Measurements from ENCODE around the gene TRPC4.

TRPC4 gene

DNA sequence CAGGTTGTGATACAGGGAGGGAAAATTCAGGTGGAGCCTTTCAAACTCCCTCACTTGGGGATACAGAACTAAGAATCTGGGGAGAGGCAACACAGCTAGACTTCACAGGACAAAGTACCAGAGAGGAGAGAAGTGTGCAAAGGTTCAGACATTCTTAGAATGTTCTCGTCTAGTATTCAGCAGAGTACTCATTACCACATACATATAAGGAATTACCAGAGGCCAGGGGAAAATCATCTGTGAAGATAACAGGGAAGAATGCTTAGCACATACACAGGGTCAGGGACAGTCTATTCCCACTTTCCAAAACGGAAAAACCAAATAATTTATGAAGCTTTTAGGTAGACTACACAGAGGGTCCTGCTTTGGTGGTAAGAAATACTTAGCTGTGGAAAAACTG, 58.1 kb downstream of the TRPC4 start:
- FAIRE-seq = no peak

DNA sequence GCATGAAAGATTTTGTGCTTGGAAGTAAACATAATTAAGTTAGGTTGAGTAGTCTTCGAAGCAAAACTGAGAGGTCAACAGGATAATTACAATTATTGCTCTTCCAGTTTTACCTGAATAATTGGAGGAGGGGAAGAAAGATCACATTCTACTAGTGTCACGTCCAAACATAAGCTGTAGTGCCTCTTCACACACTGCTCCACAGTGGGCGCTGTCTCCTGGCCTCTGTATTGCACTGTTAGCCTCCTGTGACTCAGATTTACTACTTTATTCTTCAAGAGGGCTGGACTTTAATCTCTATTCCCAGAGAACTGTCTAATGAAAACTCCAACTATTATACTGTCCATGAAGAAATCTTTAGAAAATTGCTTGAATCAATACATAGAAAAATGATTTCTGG, 62.9 kb downstream of the TRPC4 start:
- no peak for FAIRE-seq

GRCh38 chr13:37797631-37798030, 71.9 kb downstream of the TRPC4 start:
- peak; percentile 81 for FAIRE-seq

DNA sequence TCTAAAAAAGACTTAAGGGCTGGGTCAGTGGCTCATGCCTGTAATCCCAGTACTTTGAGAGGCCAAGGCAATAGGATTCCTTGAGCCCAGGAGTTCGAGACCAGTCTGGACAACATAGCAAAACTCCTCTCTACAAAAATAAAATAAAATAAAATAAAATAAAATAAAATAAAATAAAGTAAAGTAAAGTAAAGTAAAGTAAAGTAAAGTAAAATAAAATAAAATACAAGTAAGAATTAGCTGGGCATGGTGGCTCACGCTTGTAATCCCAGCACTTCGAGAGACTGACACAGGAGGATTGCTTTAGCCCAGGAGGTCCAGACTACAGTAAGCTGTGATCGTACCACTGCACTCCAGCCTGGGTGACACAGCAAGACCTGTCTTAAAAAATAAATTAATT, 72.8 kb downstream of the TRPC4 start:
- peak; percentile 60 for FAIRE-seq

- FAIRE-seq = no peak
These were observed 74.2 kb downstream of the TRPC4 start for GRCh38 chr13:37795326-37795725.

- no peak for FAIRE-seq
These were observed 77.9 kb downstream of the TRPC4 start for GRCh38 chr13:37791699-37792098.

GRCh38 chr13:37788346-37788745, 81.2 kb downstream of the TRPC4 start:
- FAIRE-seq = no peak

DNA sequence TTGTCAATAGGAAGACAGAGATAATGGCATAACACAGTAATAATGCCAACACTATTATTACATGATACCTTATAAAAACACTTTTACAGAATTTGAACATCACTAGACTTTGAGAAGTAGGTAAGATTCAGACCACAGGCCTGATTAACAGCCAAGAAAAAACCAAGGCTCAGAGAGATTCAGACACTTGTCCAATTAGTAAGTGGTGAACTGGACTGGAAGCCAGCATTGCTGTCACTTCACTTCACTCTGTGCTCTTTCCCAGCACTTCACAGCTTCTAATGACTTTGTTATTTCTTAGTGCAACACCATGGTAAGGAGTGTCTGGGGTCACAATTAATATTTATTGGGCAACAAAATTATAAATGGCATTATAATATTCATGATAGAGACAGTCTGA, 91.9 kb downstream of the TRPC4 start:
- FAIRE-seq = no peak

DNA sequence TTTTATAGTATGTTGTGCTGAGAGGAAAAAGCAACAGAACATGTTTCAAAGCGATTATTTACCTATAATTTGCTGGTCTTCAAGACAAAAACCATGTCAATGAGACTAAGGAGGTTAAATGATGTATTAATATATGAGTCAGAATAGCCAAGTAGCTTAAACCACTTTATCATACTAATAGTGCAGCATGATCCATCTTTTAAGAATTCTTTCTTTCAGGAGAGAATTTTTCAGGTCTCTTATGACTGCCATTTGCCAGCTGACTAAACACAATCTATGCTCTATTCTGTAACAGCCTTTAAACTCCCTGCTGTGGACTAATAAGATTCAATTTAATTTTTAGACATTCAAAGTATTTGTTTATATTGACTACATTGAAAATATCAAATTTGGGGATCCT, 93.7 kb downstream of the TRPC4 start:
- FAIRE-seq = no peak

DNA sequence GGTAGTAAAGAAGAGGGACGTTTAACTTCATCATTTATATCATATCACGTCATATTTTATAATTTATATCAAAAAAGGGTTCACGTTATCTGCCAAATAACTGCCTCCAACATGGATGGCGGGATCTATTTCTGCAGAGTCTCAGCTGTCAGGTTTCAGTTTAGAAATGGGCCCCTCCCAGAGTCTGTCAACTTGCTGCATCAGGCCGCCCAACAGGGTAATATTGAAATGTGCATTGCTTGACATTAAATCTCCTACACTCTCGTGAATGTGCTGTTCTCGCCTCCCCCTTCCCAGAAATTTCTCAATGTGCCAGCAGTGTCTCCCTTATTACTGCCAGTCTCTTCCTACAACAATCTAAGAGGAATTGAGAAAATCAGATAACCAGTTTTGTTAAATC, 96.9 kb downstream of the TRPC4 start:
- FAIRE-seq = no peak

- no peak for FAIRE-seq
These were observed 100.0 kb downstream of the TRPC4 start for GRCh38 chr13:37769545-37769944.

DNA sequence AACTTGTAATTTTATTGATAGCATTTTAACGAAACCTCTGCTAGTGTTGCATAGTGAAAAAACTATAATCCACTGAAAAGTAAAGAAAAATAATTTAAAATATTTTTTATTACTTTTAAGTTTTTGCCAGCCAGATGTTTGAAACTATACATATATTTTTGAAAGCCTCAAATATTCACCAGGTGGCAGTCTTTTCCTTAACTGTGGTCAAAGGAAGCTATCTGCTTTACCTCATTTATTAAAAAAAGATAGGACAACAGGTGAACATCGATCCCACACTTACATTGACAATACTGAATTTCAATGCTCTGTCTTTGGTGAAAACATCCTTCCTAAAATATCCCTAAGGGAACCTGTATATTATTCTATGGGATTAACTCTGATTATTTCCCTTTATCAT, 100.5 kb downstream of the TRPC4 start:
- FAIRE-seq = peak; percentile 79

DNA sequence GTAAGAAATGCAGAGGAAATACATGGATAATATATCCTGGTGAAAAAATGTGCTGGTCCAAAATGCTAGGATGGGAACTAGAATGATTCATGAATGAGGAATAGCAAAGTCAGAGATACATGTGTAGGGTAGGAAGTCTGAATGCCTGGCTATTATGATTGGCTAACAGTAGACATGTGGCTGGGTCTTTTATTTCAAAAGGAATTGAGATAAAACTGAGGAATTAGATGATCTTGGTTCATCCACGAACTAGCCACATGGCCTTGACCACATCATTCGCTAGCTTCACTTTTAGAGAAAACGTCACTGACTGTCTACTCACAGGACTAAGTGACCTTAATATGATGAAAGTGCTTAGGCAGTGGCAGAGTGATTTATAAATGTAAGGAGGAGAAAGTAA, 103.1 kb downstream of the TRPC4 start:
- FAIRE-seq = no peak

DNA sequence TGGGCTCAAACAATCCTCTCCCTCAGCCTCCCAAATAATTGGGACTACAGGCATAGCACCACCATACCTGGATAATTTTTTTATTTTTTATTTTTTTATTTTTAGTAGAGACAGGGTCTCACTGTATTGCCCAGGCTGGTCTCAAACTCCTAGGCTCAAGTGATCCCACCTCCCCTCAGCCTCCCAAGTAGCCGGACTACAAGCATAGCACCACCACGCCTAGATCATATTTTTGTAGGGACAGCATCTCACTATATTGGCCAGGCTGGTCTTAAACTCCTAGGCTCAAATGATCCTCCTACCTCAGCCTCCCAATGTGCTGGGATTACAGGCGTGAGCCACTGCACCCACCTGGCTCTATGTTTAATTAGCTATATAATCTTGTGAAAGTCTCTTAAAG, 114.2 kb downstream of the TRPC4 start:
- FAIRE-seq = no peak

DNA sequence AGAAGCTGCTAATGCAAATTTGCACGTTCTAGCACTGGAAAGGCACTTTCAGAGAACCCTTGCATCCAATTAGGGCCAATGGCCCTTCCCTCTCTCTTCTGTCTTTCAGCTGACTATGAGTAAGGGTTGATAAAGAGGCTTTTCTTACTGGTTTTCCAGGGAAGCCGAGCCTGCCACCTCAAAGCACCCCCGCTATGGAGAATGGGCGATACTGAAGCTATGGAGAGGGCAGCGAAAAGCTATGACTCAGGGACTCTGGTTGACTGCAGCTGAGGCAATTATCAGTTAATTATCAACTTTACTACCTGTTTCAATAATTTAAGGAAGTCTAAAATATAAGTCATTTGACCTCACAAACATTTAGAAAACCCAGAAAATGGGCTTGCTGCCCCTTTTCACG, 115.8 kb downstream of the TRPC4 start:
- FAIRE-seq = no peak

- FAIRE-seq = no peak
These were observed 117.4 kb downstream of the TRPC4 start for GRCh38 chr13:37752146-37752545.

GRCh38 chr13:37751025-37751424, 118.5 kb downstream of the TRPC4 start:
- no peak for FAIRE-seq

DNA sequence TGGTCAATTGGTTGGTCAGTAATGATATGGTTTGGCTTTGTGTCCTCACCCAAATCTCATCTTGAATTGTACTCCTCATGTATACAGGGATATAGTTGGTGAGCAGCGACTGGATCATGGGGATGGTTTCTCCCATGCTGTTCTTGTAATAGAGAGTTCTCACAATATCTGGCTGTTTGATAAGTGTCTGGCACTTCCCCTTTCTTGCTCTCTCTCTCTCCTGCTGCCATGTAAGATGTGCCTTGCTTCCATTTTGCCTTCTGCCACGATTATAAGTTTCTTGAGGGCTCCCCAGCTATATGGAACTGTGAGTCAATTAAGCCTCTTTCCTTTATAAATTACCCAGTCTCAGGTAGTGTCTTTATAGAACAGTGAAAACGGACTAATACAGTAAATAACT, 120.7 kb downstream of the TRPC4 start:
- no peak for FAIRE-seq

DNA sequence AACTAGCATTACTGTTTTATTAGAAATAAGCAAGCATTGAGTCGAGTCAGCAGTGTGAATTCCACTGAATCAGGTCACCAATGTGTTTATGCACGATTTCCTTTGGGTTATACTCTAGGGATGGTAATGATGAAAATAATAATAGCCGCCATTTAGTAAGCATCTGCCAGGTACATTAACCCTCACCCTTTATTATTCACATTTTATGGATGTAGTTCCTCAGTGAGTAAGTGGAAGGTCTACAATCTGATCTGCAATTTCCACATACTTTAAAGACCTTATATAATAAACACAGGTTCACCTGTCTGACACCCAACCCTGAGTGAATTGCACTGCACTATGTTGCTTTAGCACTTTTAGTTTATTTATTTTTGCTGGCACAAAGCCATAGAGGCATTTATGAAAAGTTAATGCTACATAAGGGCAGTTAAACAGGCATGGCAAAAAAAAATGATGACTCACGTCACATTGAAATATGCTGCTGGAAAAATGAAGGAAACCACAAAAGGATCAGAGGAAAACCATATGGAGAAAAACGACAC, 122.4 kb downstream of the TRPC4 start:
- peak; percentile 94 for FAIRE-seq

DNA sequence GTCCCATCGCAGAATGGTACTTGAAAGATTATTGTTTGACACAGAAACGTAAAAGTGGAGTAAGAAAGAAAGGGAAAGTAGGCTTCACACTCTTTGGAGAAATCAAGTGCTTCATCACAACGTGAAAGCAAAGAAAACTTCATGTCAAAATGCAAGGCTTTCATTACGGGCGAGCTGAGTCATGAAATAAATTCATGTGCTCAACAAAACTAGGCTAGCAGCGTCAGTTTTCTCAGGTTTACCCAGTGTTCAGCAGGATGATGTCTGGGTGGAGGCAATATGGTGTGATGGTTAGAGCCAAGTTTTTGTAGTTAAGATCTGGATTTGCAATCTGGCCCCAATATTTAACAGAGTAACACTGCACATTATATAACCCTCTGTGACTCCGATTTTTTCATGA, 128.0 kb downstream of the TRPC4 start:
- FAIRE-seq = no peak

DNA sequence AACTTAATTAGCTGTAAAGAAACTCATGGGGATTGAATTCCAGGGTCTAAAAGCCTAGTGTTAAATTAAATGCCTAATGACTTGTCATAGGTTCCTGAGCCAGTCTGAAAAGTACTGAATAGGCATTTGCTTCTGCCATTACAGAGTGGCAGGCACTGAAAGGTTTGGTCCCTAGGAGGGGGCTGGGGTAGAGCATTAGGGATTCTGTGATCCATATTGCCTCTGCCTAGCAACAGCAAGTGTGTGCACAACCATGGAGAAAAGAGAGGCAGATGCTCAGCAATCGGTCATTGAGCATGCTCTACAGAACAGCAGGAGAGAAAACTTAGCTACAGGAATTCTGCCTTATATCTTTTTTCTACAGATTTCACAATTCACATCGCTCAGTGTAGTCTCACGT, 133.5 kb downstream of the TRPC4 start:
- FAIRE-seq = no peak

DNA sequence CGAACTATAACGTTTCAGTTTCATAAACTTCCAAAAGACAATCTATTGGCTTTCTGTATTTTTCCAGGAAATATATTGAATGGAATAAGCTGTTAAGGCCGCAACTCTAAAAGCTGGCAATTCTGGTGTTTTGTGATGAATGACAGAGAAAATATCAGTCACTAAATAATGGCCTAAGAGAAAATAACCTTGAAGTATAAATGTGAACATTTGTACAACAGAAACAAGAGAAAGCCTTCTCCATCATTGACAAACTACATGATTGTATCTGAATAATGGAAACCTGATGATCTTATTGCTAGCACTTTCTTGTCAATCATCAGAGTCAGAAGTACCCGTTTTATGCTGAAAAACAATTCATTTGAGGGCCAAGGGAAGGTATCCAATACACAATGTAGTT, 134.3 kb downstream of the TRPC4 start:
- FAIRE-seq = peak; percentile 33

DNA sequence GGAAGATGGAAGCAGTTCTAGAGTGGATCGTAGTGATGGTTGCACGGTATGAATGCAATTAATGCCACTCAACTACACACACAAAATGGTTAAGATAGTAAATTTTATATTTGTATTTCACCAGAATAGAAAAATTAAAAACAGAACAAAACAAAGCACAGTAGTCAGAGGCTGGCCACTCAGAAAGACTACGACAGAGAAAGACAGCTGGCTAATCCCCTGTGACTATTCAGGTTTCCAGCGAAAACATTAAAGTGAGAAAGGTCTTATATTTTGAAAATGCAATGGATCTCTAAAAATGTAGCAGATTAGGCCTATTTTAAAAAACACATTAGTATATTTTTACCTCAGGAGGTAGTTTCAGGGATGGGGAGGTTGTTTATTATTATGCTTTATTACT, 139.7 kb downstream of the TRPC4 start:
- peak; percentile 43 for FAIRE-seq

DNA sequence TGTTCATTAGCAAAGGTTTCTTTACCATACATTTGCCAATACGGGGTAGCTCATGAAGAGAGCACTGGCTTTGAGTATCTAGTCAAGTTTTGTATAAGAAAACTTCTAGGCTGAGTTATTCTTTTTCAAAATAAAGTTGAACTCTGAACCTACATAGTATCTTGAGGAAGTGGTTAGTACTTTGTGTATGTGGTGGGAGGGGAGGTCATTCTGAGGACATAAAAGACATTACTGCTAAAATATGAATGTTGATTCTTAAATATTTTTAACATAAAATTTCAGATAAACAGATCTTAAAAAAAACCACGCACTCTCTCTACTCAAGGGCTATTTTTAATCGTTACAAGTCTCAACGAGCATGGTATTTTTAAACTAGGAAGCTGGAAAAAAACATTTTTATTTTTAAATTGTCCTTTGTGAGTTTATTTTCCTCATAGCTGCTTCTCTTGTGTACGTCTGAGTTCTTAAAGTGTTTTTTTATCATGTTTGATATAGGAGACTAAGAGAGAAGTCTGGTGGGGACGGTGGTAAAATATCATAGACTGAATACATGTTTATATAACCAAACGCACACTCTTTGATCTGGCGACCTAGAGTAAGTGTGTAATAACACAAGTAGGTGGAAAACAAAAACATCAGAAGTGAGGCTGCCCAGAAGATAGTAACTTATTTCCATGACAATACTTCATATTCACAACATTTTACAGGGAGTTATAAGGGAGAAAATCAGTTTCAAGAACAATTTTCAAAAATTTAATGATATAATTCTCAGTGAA, 153.0 kb downstream of the TRPC4 start:
- no peak for FAIRE-seq

DNA sequence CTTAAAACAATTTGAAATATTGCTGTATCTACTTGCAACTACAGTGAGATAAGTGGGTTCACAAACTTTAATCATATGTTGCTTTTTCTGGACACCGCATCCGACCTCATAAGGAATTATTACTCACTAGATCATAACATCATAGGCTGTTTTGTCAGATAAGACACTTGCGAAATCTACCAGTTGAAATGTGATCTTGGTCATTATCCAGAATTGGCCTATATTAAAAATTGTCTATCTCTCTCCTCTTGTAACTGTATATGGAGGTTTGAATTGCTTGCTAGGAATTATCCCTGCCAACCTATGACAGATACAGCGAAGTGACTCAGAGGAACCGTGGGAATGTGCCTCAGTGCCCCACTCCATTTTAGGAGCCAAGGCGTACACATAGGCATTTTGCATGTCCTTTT, 154.0 kb downstream of the TRPC4 start:
- no peak for FAIRE-seq
